Heart left ventricle (tissue), 13 donors: ENCODE measurements around the gene MEG3.

Source experiments
- CTCF ChIP-seq, 12 donors: fragments of 200-600 bp; sonication (generic) in 4 of 12; IDR thresholded peaks; one replicate each; pipeline versions ENCODE4 v1.5.0 to v1.8.0; 2018 to 2022; ENCODE audit warnings: antibody characterized with exemption in 12 of 12, mild to moderate bottlenecking in 5 of 12
- POLR2A ChIP-seq, 2 donors: fragments of 450-650 bp; IDR thresholded peaks; one replicate each; pipeline ENCODE4 v1.6.1; 2017; ENCODE audit warnings: antibody characterized with exemption in 2 of 2, mild to moderate bottlenecking in 2 of 2, moderate library complexity in 2 of 2
- donor health status: ischemic (EF 13 %, LVEDD 7.1; RV severe dilation, severe dysfunction).
- donor health status: DM: no; HTN: yes; CAD: no.
- donor health status: DM: no; HTN: no; CAD: no.
- donor health status: ischemic (EF 25% LVEDD 6.9; RV normal size, moderate dysfunction).
- donor health status: ischemic (EF 25% LVEDD 5.7; RV mildly dilated, moderate dysfunction).
- donor health status: ischemic (EF 35%, LVEDD 5.7; RV mildly dilated, moderate dysfunction).
- donor health status: nonischemic (EF 11% LVEDD 7.7; RV severe dilation, severe dysfunction).
- donor health status: DM: yes; HTN: yes; CAD: no.
- donor health status: PGD.
- donor health status: ischemic (EF 29% LVEDD 5.4; RV normal size, mild dysfunction).
- donor health status: nonischemic (EF 23%, LVEDD 6.1; RV moderate dilation, normal function).

GRCh38 chr14:100784523-100785337 is 41.2 kb upstream of the MEG3 start:
- TF ChIP-seq CTCF (IDR thresholded peaks at IDR 0.05) = no peak
- TF ChIP-seq POLR2A (IDR thresholded peaks at IDR 0.05) = no peak
